T-cell (primary cell): ENCODE measurements around the gene ACTG2. TPM values are rescaled to one million over a fixed set of nuclear protein-coding genes. Genes with fewer than 3 reads are reported as not detected.

Source experiments
- ATAC-seq, 4 experiments: fragments of 200-7000 bp in 3 of 4; fragments of 150-1000 bp in 1 of 4; cut with Tn5 transposase; replicated peaks in 1 of 4; 1 replicate in 3 of 4; 2 replicates in 1 of 4; pipeline ENCODE4 v1.10.0; 2021; ENCODE audit warnings: moderate library complexity in 3 of 4, mild to moderate bottlenecking in 2 of 4, moderate number of reproducible peaks in 1 of 4
- CTCF ChIA-PET, 2 donors: fragments of 300-600 bp; sonication (Branson Sonifier 250); formaldehyde crosslinking; loops; one replicate each; lab custom pipeline; 2022; ENCODE audit warnings: antibody characterized with exemption in 2 of 2; lab: Charles Lee
- POLR2A ChIA-PET, 2 donors: fragments of 300-600 bp; sonication (Branson Sonifier 250); formaldehyde crosslinking; loops; one replicate each; lab custom pipeline; 2022; ENCODE audit warnings: antibody characterized with exemption in 2 of 2; lab: Charles Lee
- DNase-seq, 35 experiments: peaks; one replicate each; pipeline versions ENCODE4 v3.0.0 to v3.0.0-alpha.2; 2013 to 2023
- H3K27ac ChIP-seq: one replicate; pipeline ENCODE4 v1.5.1; 2013; ENCODE audit warnings: low read length
- H3K27me3 ChIP-seq, 2 experiments: replicated peaks in 1 of 2; 1 replicate in 1 of 2; 2 replicates in 1 of 2; pipeline versions ENCODE4 v1.6.1 to v1.7.0; 2013; ENCODE audit warnings: low read length in 1 of 2, mixed read lengths in 1 of 2; ENCODE audit not compliant: control insufficient read depth in 2 of 2, insufficient read depth in 2 of 2; ENCODE audit errors: extremely low read depth in 1 of 2
- H3K36me3 ChIP-seq, 2 donors: 1 replicate in 1 of 2; 2 replicates in 1 of 2; pipeline versions ENCODE4 v1.6.1 to v1.7.0; 2013; ENCODE audit warnings: low read length in 1 of 2; ENCODE audit not compliant: control insufficient read depth in 2 of 2, insufficient read depth in 1 of 2; ENCODE audit errors: extremely low read depth in 1 of 2
- H3K4me1 ChIP-seq, 2 experiments: 1 replicate in 1 of 2; 2 replicates in 1 of 2; pipeline versions ENCODE4 v1.6.1 to v1.7.0; 2013; ENCODE audit warnings: low read length in 2 of 2, mixed read lengths in 1 of 2; ENCODE audit not compliant: insufficient read depth in 2 of 2, control insufficient read depth in 1 of 2; ENCODE audit errors: extremely low read depth in 1 of 2
- H3K4me3 ChIP-seq, 2 donors: 1 replicate in 1 of 2; 2 replicates in 1 of 2; pipeline versions ENCODE4 v1.5.1 to v1.7.0; 2013; ENCODE audit warnings: mild to moderate bottlenecking in 2 of 2, low read length in 1 of 2, moderate library complexity in 1 of 2; ENCODE audit not compliant: control insufficient read depth in 1 of 2; ENCODE audit errors: extremely low read depth in 1 of 2
- H3K9me3 ChIP-seq: 2 replicates; pipeline ENCODE4 v1.7.0; 2013
- H3K27ac Mint-ChIP-seq, 2 donors: one replicate each; pipeline ENCODE4 v1.8.0; 2020 to 2021; ENCODE audit warnings: mild to moderate bottlenecking in 2 of 2, mixed read lengths in 2 of 2
- H3K27me3 Mint-ChIP-seq, 2 donors: one replicate each; pipeline ENCODE4 v1.8.0; 2021 to 2022; ENCODE audit warnings: mixed read lengths in 2 of 2
- H3K36me3 Mint-ChIP-seq: one replicate; pipeline ENCODE4 v1.8.0; 2021; ENCODE audit warnings: mixed read lengths
- H3K4me1 Mint-ChIP-seq, 3 donors: one replicate each; pipeline ENCODE4 v1.8.0; 2020 to 2022; ENCODE audit warnings: mixed read lengths in 3 of 3, mild to moderate bottlenecking in 1 of 3
- H3K4me3 Mint-ChIP-seq, 3 donors: one replicate each; pipeline ENCODE4 v1.8.0; 2020 to 2022; ENCODE audit warnings: mild to moderate bottlenecking in 3 of 3, mixed read lengths in 3 of 3, moderate library complexity in 3 of 3
- H3K9me3 Mint-ChIP-seq, 3 donors: one replicate each; pipeline ENCODE4 v1.8.0; 2020 to 2022; ENCODE audit warnings: mixed read lengths in 3 of 3
- WGBS: methylation state at CpG from one replicate; pipeline ENCODE4 v1.1.5; 2013; ENCODE audit warnings: missing lambda C conversion rate; ENCODE audit not compliant: insufficient coverage; 5-methylcytosine and 5-hydroxymethylcytosine counted together
- total RNA-seq, 35 experiments: library from RNA in 6 of 35; stranded (reverse) in 6 of 35; fragments of 120-200 nt in 1 of 35; gene quantifications; one replicate each; pipeline versions ENCODE4 v1.2.1 to v1.2.4 and lab custom pipeline; 2013 to 2026

ACTG2 gene
- total RNA-seq, 5 donors from 2014 or later (not counting 1 experiment from before 2014, with no cell fraction given): 0.79 to 1.3 (median 0.95) TPM; not detected in 2

- Histone ChIP-seq H3K4me3 (no peak overlapping the region), H3K4me1 (peaks cover 2 to 6% of the 10 kb centered on the region in 2 experiments), H3K27me3 (peaks cover 0 to 5% of the 10 kb centered on the region in 2 experiments), H3K9me3 (no peaks in the 10 kb centered on the region), H3K27ac (no peak overlapping the region), H3K36me3 (no peaks in the 10 kb centered on the region)
- Mint-ChIP-seq H3K36me3 (no peaks in the 10 kb centered on the region), H3K27ac (no peak overlapping the region), H3K27me3 (no peaks in the 10 kb centered on the region), H3K4me1 (peaks cover 0 to 4% (median under 1%) of the 10 kb centered on the region in 3 donors), H3K9me3 (no peaks in the 10 kb centered on the region), H3K4me3 (no peak overlapping the region)
- POLR2A ChIA-PET: interaction anchor here in 1 of 2 donors (0.5 to 0.6 kb wide), 2 partner anchors 44 to 50 kb away, joined by 3 to 4 read pairs; no protein-coding TSS in a partner anchor
- DNase-seq (peak in 18 of 35 experiments; percentile 6 to 54 (median 20)), ATAC-seq (peak; percentile 36 to 65 (median 49))
- CTCF ChIA-PET: interaction anchor here in 1 of 2 donors (0.5 kb wide), 3 partner anchors 10 to 106 kb away, joined by 5 to 7 read pairs (median 6); no protein-coding TSS in a partner anchor
- WGBS: 72% methylated on average over 7 of the region's 12 CpGs
These were observed 28.1 kb downstream of the ACTG2 start for GRCh38 chr2:73920577-73921545.

GRCh38 chr2:73921581-73921980 lies 28.8 kb downstream of the ACTG2 start:
- no peak for ATAC-seq
- Histone ChIP-seq H3K9me3 (no peaks in the 10 kb centered on the region), H3K36me3 (no peaks in the 10 kb centered on the region), H3K4me1 (peaks cover 2 to 9% of the 10 kb centered on the region in 2 experiments), H3K27me3 (peaks cover 0 to 3% of the 10 kb centered on the region in 2 experiments), H3K4me3 (no peak overlapping the region), H3K27ac (no peak overlapping the region)
- CTCF ChIA-PET: interaction anchor here in 1 of 2 donors (0.5 kb wide), 1 partner anchor 9 kb away, joined by 7 read pairs; no protein-coding TSS in a partner anchor
- H3K36me3 Mint-ChIP-seq: no peaks in the 10 kb centered on the region
- no peaks in the 10 kb centered on the region for H3K27me3 Mint-ChIP-seq
- POLR2A ChIA-PET: no interaction called here
- no peaks in the 10 kb centered on the region for H3K9me3 Mint-ChIP-seq
- H3K4me1 Mint-ChIP-seq: peaks cover 0 to 10% (median 6%) of the 10 kb centered on the region in 3 donors
- no peak for DNase-seq
- no peak overlapping the region for H3K4me3 Mint-ChIP-seq
- no peak overlapping the region for H3K27ac Mint-ChIP-seq
- 90% methylated on average over 2 of the region's 9 CpGs for WGBS

GRCh38 chr2:73922681-73923080 lies 29.9 kb downstream of the ACTG2 start:
- WGBS: 64% methylated on average over 3 of the region's 5 CpGs
- Mint-ChIP-seq H3K9me3 (no peaks in the 10 kb centered on the region), H3K4me3 (no peak overlapping the region), H3K27me3 (no peaks in the 10 kb centered on the region), H3K36me3 (no peaks in the 10 kb centered on the region), H3K27ac (no peak overlapping the region), H3K4me1 (peaks cover 1 to 15% (median 11%) of the 10 kb centered on the region in 3 donors)
- no peak for ATAC-seq
- no peak for DNase-seq
- Histone ChIP-seq H3K4me3 (no peak overlapping the region), H3K27me3 (peaks cover 0 to 3% of the 10 kb centered on the region in 2 experiments), H3K27ac (no peak overlapping the region), H3K4me1 (peaks cover 7 to 9% of the 10 kb centered on the region in 2 experiments), H3K36me3 (no peaks in the 10 kb centered on the region), H3K9me3 (no peaks in the 10 kb centered on the region)
- POLR2A ChIA-PET: no interaction called here
- CTCF ChIA-PET: no interaction called here

GRCh38 chr2:73925033-73925704 lies 32.4 kb downstream of the ACTG2 start:
- no peak overlapping the region for H3K4me3 ChIP-seq
- peaks cover 26 to 29% of the 10 kb centered on the region in 2 experiments for H3K4me1 ChIP-seq
- H3K27me3 ChIP-seq: peaks cover 0 to 3% of the 10 kb centered on the region in 2 experiments
- Mint-ChIP-seq H3K27me3 (no peaks in the 10 kb centered on the region), H3K36me3 (peaks cover 12% of the 10 kb centered on the region), H3K4me1 (peaks cover 26 to 40% (median 36%) of the 10 kb centered on the region in 3 donors), H3K4me3 (no peak overlapping the region), H3K9me3 (no peaks in the 10 kb centered on the region), H3K27ac (peak overlapping the region in 1 of 2 donors; percentile 52)
- WGBS: 83% methylated on average over 1 of the region's 7 CpGs
- no peak overlapping the region for H3K27ac ChIP-seq
- POLR2A ChIA-PET: no interaction called here
- no peaks in the 10 kb centered on the region for H3K9me3 ChIP-seq
- H3K36me3 ChIP-seq: no peaks in the 10 kb centered on the region
- DNase-seq (no peak), ATAC-seq (no peak)
- CTCF ChIA-PET: interaction anchor here (0.7 kb wide), 2 partner anchors 15 to 186 kb away, joined by 4 to 7 read pairs; no protein-coding TSS in a partner anchor

DNA sequence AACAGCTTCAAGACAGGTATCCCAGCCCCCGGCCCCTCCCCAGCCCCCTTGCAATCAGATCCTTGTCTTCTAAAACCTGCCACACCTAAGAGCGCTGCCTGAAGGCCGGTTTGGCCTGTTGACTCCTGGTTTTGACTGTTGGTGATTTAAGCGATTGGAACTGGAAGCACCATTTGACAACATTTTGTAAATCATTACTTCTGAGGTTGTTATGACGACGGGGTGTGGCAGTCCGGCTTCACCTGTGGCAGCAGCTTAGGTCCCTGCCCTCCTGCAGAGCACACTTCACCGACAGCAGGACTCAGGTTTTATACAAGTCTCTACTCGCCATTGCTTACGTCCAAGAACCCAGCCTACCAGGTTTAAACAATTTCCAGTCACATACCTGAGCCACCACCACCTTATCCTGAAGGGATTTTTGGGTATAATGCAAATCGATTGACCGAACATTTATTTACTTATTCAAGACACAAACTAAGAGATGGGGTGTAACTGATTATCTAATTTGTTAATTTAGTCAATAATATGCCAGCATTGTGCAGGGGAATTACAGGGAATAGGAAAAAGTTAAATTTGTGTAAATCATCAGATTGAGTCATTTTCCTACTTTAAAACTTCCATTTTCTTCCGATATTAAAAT lies 33.2 kb downstream of the ACTG2 start:
- Histone ChIP-seq H3K9me3 (no peaks in the 10 kb centered on the region), H3K27me3 (peaks cover 0 to 3% of the 10 kb centered on the region in 2 experiments), H3K36me3 (no peaks in the 10 kb centered on the region), H3K4me1 (peaks cover 28 to 33% of the 10 kb centered on the region in 2 experiments), H3K27ac (peak overlapping the region; percentile 98), H3K4me3 (peak overlapping the region; percentile 78 to 89)
- no peaks in the 10 kb centered on the region for H3K27me3 Mint-ChIP-seq
- peak in 1 of 35 experiments; percentile 19 for DNase-seq
- peaks cover 31 to 46% (median 43%) of the 10 kb centered on the region in 3 donors for H3K4me1 Mint-ChIP-seq
- H3K36me3 Mint-ChIP-seq: peaks cover 12% of the 10 kb centered on the region
- CTCF ChIA-PET: no interaction called here
- POLR2A ChIA-PET: no interaction called here
- ATAC-seq: no peak
- H3K27ac Mint-ChIP-seq: peak overlapping the region; percentile 76 to 96
- WGBS: 100% methylated on average over 2 of the region's 13 CpGs
- H3K4me3 Mint-ChIP-seq: peak overlapping the region; percentile 90 to 94 (median 91)
- H3K9me3 Mint-ChIP-seq: no peaks in the 10 kb centered on the region
